ENCODE measurements around the gene C1orf94.
"Not testable (repeated sequence)": the region's sequence is repeated elsewhere in the genome, so short reads cannot be mapped to it uniquely, and the experiment has no call there.

Gene C1orf94

GRCh38 chr1:34163792-34164731 lies 12.6 kb upstream of the C1orf94 start:
- peak overlapping the region; percentile 39 for H3K4me3 ChIP-seq (ENCODE audit: low read depth, low read length)

DNA sequence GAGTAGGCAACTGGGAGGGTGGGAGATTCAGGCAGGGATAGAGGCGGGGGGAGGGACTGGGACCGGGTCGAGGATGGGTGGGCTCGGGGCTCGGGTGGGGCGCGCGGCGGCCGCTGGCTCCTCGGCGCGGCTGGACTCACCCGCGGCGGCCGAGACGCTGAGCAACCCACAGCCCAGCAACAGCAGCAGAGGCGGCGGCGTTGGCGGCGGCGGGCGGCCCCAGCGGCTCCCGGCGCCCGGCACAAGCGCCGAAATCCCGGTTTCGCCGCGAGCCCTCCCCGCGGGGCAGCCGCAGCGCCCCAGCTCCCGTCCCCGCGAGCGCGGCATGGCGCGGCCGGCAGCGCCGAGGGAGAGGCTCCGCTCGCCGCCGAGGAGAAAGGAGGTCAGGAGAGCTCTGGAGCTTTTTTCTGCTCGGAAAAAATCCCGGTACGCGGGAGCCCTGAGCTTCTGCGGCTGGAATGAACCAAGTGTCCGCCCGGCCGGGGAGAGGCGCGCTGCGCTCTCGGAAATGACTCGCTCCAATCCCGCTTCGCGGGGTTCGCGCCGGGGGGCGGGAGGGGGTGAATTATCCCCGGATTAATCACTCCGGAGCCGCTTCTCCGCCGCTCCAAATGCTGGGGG lies 11.8 kb upstream of the C1orf94 start, which contains the start of gene CSMD2:
TSS of gene CSMD2 (minus strand) at position 460 of the 621 bp plus-strand sequence. CDS start at position 327, 133 bp downstream.
- DNase-seq (ENCODE audit: low read depth), result peak; percentile 2
- peak within 1 kb of the TSS; percentile 39 for H3K4me3 ChIP-seq (ENCODE audit: low read depth, low read length)

More at GRCh38 chr1:34163792-34164731, 12.6 kb upstream of the C1orf94 start:
- no peak for DNase-seq (ENCODE audit: low read depth)

- H3K4me3 ChIP-seq (ENCODE audit: low read depth, low read length), result peak overlapping the region; percentile 39
- no peak for DNase-seq (ENCODE audit: low read depth)
Measured at GRCh38 chr1:34165422-34165921, 11.2 kb upstream of the C1orf94 start.

GRCh38 chr1:34166191-34166624 lies 10.5 kb upstream of the C1orf94 start:
- no peak overlapping the region for H3K4me3 ChIP-seq (ENCODE audit: low read depth, low read length)
- DNase-seq (ENCODE audit: low read depth), result no peak

- no peak overlapping the region for H3K4me3 ChIP-seq (ENCODE audit: low read depth, low read length)
- DNase-seq (ENCODE audit: low read depth), result no peak
Measured at GRCh38 chr1:34166625-34167361, 9.9 kb upstream of the C1orf94 start.

- no peak overlapping the region for H3K4me3 ChIP-seq (ENCODE audit: low read depth, low read length)
- no peak for DNase-seq (ENCODE audit: low read depth)
Measured at GRCh38 chr1:34167389-34167788, 9.3 kb upstream of the C1orf94 start.

DNA sequence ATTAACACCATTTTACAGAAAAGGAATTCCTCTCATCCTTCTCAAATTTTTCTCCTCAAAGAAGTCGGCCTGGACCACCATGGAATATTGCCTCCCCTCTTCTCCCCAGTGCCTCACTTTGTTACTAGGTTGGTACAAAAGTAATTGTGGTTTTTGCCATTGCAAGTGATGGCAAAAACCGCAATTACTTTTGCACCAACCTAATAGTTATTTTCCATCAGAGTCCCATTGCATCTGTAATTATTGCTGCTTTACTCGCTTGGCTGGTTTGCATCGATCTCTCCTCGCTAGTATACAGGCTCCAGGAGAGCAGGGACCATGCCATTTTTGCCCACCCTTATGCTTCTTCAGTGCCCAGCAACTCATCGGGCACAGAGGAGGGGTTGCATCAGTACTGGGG lies 963 bp upstream of the C1orf94 start:
- H3K4me3 ChIP-seq (ENCODE audit: low read depth, low read length), result no peak overlapping the region
- no peak for DNase-seq (ENCODE audit: low read depth)

- DNase-seq (ENCODE audit: low read depth), result no peak
- H3K4me3 ChIP-seq (ENCODE audit: low read depth, low read length), result no peak overlapping the region
Measured at GRCh38 chr1:34178072-34178471, 1.4 kb downstream of the C1orf94 start.

DNA sequence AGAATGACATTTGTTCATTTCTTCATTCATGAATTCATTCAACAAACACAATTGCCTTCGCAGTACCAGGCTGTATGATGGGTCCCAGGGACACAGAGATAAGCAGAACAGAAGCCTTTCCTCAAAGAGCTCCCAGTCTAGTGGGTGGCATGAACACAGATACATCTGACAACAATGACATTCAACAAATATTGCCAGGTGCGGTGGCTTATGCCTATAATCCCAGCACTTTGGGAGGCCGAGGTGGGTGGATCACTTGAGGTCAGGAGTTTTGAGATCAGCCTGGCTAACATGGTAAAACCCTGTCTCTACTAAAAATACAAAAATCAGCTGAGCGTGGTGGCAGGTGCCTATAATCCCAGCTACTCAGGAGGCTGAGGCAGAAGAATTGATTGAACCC lies 6.7 kb downstream of the C1orf94 start:
- H3K4me3 ChIP-seq (ENCODE audit: low read depth, low read length); DNase-seq (ENCODE audit: low read depth): not testable (repeated sequence)

DNA sequence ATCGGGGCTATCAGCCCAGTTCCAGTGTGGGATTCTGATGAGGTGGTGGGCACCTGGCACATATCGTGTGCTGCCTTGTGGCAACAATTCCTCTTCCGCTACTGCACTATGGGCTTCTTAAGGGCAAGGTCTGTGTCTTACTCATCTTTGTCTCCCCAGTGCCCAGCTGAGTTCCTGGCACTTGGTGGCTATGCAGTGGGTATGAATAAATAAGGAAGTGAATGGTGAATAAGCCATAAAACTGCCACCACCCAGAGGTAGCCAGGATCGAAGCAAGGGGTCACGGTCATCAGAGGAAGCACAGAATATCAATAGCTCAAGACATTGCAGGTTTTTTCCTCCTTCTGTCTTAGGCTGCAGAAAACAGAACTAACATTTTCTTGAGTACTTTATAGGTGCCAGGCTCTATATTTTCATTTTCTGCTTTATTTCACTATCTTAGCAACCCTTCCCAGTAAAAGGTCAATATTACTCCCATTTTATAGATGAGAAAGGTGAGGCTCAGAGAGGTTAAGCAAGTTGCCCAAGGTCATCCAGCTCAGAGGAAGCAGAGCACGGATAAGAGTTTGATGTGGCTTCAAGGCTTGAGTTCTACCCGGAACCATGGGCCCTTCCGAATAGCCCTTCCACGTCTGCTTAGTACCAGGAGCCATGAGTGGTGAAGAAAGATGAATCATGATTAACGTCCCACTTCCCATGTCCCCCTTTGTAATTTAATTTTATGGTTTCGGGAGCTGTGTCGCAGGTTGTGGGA lies 10.2 kb downstream of the C1orf94 start:
- H3K4me3 ChIP-seq (ENCODE audit: low read depth, low read length), result no peak overlapping the region
- DNase-seq (ENCODE audit: low read depth), result no peak

- DNase-seq (ENCODE audit: low read depth), result no peak
- H3K4me3 ChIP-seq (ENCODE audit: low read depth, low read length), result no peak overlapping the region
Measured at GRCh38 chr1:34188418-34188817, 11.7 kb downstream of the C1orf94 start.

DNA sequence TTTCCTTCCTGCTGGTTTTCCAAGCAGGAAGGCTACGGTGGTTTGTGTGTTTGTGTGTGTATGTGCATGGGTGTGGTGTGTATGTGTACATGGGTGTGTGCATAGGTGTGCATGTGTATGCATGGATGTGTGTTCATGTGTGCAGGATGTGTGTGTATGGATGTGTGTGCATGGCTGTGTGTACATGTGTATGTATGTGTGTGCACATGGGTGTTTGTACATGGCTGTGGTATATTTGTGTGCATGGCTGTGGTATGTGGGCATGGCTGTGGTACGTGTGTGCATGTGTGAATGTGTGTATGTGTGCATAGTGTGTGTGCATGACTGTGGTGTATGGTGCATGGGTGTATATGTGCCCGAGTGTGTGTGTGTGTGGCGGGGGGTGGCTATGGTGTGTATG lies 12.3 kb downstream of the C1orf94 start:
- no peak overlapping the region for H3K4me3 ChIP-seq (ENCODE audit: low read depth, low read length)
- DNase-seq (ENCODE audit: low read depth), result no peak

- H3K4me3 ChIP-seq (ENCODE audit: low read depth, low read length), result no peak overlapping the region
- DNase-seq (ENCODE audit: low read depth), result no peak
Measured at GRCh38 chr1:34190692-34191091, 14.0 kb downstream of the C1orf94 start.

GRCh38 chr1:34192621-34193020 lies 15.9 kb downstream of the C1orf94 start:
- no peak overlapping the region for H3K4me3 ChIP-seq (ENCODE audit: low read depth, low read length)
- DNase-seq (ENCODE audit: low read depth), result no peak

GRCh38 chr1:34199927-34200326 lies 23.2 kb downstream of the C1orf94 start:
- DNase-seq (ENCODE audit: low read depth), result no peak
- H3K4me3 ChIP-seq (ENCODE audit: low read depth, low read length), result no peak overlapping the region

GRCh38 chr1:34212673-34213072 lies 36.0 kb downstream of the C1orf94 start:
- no peak overlapping the region for H3K4me3 ChIP-seq (ENCODE audit: low read depth, low read length)
- DNase-seq (ENCODE audit: low read depth), result no peak

DNA sequence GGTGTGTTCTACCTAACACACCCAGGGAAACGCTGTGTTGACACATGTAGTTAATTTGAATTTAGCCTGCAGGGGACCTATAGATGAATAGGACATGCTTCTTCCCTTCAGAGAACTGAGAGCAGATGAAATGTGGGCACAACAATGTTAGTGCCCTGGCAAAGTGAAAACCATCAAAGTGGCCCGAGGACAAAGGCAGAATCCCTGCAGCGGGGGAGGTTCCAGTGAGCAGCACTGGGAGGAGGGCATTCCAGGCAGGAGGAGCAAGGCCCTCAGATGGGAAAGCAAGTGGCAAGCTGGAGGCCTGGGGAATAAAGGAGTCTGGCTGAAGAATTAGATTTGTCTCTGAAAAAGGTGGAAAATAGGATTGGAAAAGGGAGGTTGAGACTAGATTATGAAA lies 37.2 kb downstream of the C1orf94 start:
- DNase-seq (ENCODE audit: low read depth), result no peak
- H3K4me3 ChIP-seq (ENCODE audit: low read depth, low read length), result no peak overlapping the region

DNA sequence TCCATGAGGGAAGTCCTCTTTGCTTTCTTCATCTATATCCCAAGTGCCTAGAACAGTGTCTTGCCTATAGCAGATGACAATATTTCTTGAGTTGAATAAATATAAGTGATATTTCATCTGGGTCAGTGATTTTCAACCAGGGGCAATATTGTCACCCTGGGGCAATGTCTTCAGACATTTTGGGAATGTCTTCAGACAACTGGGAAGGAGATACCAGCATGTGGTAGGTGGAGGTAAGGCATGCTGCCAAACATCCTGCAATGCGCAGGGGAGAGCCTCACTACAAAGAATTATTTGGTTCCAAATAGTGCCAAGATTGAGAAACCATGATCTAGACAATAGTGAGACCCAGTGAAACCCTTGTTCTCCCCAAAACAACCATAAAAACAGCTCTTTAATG lies 54.7 kb downstream of the C1orf94 start:
- H3K4me3 ChIP-seq (ENCODE audit: low read depth, low read length), result no peak overlapping the region
- DNase-seq (ENCODE audit: low read depth), result no peak

DNA sequence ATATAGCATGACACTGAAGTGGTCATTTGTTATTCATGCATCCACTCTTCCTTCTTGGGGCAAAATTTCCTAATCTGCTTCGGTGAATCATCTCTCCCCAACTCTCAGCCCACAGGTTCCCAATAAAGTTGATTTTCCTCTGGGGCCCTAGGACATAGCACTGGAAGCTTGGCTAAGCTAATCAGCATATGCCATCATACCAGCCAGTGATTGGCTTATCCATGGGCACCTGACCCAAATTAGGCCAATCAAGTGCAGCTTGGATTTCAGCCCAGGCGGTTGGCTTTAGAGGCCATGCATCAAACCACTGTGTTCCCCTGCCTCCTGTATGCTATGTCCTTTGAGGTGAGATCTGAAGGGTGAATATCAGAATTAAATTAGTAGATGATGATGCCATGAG lies 58.9 kb downstream of the C1orf94 start:
- DNase-seq (ENCODE audit: low read depth), result no peak
- no peak overlapping the region for H3K4me3 ChIP-seq (ENCODE audit: low read depth, low read length)
